Measurements from ENCODE around the gene ARHGAP18. TPM values are rescaled to one million over a fixed set of nuclear protein-coding genes. Genes with fewer than 3 reads are reported as not detected.

The ARHGAP18 gene
- total RNA-seq, 1 donor from 2014 or later: 5.9 TPM

Other genes with a start within 250 kb of the ARHGAP18 start
- gene TMEM244, start 151.1 kb upstream of the ARHGAP18 start, total RNA-seq: not detected in 2 replicates